Heart left ventricle (tissue), 16 donors: Measurements from ENCODE around the gene RANBP10. TPM values are rescaled to one million over a fixed set of nuclear protein-coding genes. Genes with fewer than 3 reads are reported as not detected.

Experiments
- ATAC-seq, 4 donors: fragments of 200-7000 bp; cut with Tn5 transposase; one replicate each; pipeline ENCODE4 v1.9.1; 2020 to 2022; ENCODE audit warnings: moderate library complexity in 4 of 4, mild to moderate bottlenecking in 3 of 4, moderate number of reproducible peaks in 1 of 4
- DNase-seq, 5 donors: peaks; one replicate each; pipeline ENCODE4 v3.0.0-alpha.2; 2020
- H3K27ac ChIP-seq, 12 donors: fragments of 200-600 bp; sonication (generic) in 4 of 12; one replicate each; pipeline versions ENCODE4 v1.5.0 to v1.8.0; 2016 to 2022; ENCODE audit warnings: mild to moderate bottlenecking in 2 of 12
- H3K27me3 ChIP-seq, 9 donors: fragments of 200-600 bp; sonication (generic) in 2 of 9; one replicate each; pipeline versions ENCODE4 v1.5.1 to v1.8.0; 2016 to 2022; ENCODE audit warnings: mild to moderate bottlenecking in 3 of 9
- H3K36me3 ChIP-seq, 9 donors: fragments of 200-600 bp; sonication (generic) in 2 of 9; one replicate each; pipeline versions ENCODE4 v1.5.0 to v1.8.0; 2018 to 2022; ENCODE audit warnings: mild to moderate bottlenecking in 2 of 9
- H3K4me1 ChIP-seq, 12 donors: fragments of 200-600 bp; sonication (generic) in 4 of 12; one replicate each; pipeline versions ENCODE4 v1.5.0 to v1.8.0; 2016 to 2022; ENCODE audit warnings: mild to moderate bottlenecking in 3 of 12
- H3K4me3 ChIP-seq, 12 donors: fragments of 200-600 bp; sonication (generic) in 4 of 12; one replicate each; pipeline versions ENCODE4 v1.5.0 to v1.8.0; 2017 to 2022; ENCODE audit warnings: mild to moderate bottlenecking in 9 of 12, moderate library complexity in 4 of 12
- H3K9me3 ChIP-seq, 12 donors: fragments of 200-600 bp; sonication (generic) in 4 of 12; one replicate each; pipeline versions ENCODE4 v1.5.0 to v1.8.0; 2016 to 2022; ENCODE audit warnings: mild to moderate bottlenecking in 1 of 12
- POLR2A ChIP-seq, 2 donors: fragments of 450-650 bp; IDR thresholded peaks; one replicate each; pipeline ENCODE4 v1.6.1; 2017; ENCODE audit warnings: antibody characterized with exemption in 2 of 2, mild to moderate bottlenecking in 2 of 2, moderate library complexity in 2 of 2
- WGBS, 4 donors: extraction: QIAGEN DNeasy Blood & Tissue Kit in 2 of 4; methylation state at CpG; one replicate each; pipeline versions ENCODE4 v1.1.5 to v1.1.7; 2013 to 2018; 5-methylcytosine and 5-hydroxymethylcytosine counted together
- intact Hi-C, 10 donors: fragments of 100-400 bp; cut with DNase I; formaldehyde crosslinking; loops; one replicate each; pipeline versions ENCODE4 v1.11.1 to v1.14.2; 2022
- polyA plus RNA-seq, 2 donors: library from polyadenylated mRNA; stranded (reverse); fragments of 200-250 nt; gene quantifications; one replicate each; pipeline ENCODE4 v1.2.3, GENCODE V29; 2013
- total RNA-seq, 9 donors: library from RNA; depleted of rRNA in 2 of 9; stranded (reverse); fragments of >200 nt in 2 of 9; fragmentation: NEBNext Ultra II Directional in 3 of 9; extraction: Animal tissue kit (Norgen Biotek cat#: 25700) in 3 of 9; gene quantifications; one replicate each; pipeline versions ENCODE4 v1.1.0 to v1.2.4, GENCODE V29; 2016 to 2023
- TF ChIP-seq, protein P1 (sequence below), 12 donors: fragments of 200-600 bp; sonication (generic) in 4 of 12; IDR thresholded peaks; one replicate each; pipeline versions ENCODE4 v1.5.0 to v1.8.0; 2018 to 2022; ENCODE audit warnings: antibody characterized with exemption in 12 of 12, mild to moderate bottlenecking in 5 of 12
- donor health status: ischemic (EF 13 %, LVEDD 7.1; RV severe dilation, severe dysfunction).
- donor health status: healthy with polysubstance abuse.
- donor health status: DM: no; HTN: yes; CAD: no.
- donor health status: DM: no; HTN: no; CAD: no.
- donor health status: ischemic (EF 25% LVEDD 6.9; RV normal size, moderate dysfunction).
- donor health status: ischemic (EF 25% LVEDD 5.7; RV mildly dilated, moderate dysfunction).
- donor health status: healthy.
- donor health status: DM: yes; HTN: yes; CAD: no.
- donor health status: ischemic (EF 35%, LVEDD 5.7; RV mildly dilated, moderate dysfunction).
- donor health status: nonischemic (EF 11% LVEDD 7.7; RV severe dilation, severe dysfunction).
- donor health status: DM: yes; HTN: yes; CAD: no.
- donor health status: PGD.
- donor health status: ischemic (EF 29% LVEDD 5.4; RV normal size, mild dysfunction).
- donor health status: nonischemic (EF 23%, LVEDD 6.1; RV moderate dilation, normal function).

The RANBP10 gene
- total and polyA plus RNA-seq, 11 donors, result 5.6 to 19.7 (median 11.8) TPM

DNA sequence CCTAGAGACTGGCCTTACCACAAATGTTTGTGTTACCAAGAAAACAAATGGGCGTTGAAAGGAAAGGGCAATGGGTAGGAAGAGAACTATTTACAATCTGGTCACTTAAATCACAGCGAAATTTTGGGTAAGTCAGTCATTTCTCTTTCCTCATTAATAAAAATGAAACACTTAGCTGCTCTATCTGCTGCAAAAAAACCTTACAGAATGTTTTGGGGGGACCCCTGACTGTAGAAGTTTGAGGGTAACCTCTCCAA, 39.6 kb upstream of the RANBP10 start:
- ATAC-seq, result no peak
- no peak for TF ChIP-seq POLR2A (IDR thresholded peaks at IDR 0.05)
- 12 to 25% (median 19%) methylated on average over 2 of the region's 2 CpGs for WGBS, 4 donors
- H3K27ac ChIP-seq, result peak overlapping the region; percentile 88 to 100 (median 96)
- DNase-seq, result no peak
- H3K36me3 ChIP-seq, result peaks cover 0 to 12% (median 0%) of the 10 kb centered on the region in 9 donors
- peaks cover 24 to 69% (median 51%) of the 10 kb centered on the region in 12 donors for H3K4me1 ChIP-seq
- no peaks in the 10 kb centered on the region for H3K9me3 ChIP-seq
- H3K27me3 ChIP-seq, result no peaks in the 10 kb centered on the region
- H3K4me3 ChIP-seq, result peak overlapping the region; percentile 76 to 100 (median 94)
- intact Hi-C loops, result loop anchor here in 1 of 10 donors (2.0 to 5.0 kb wide), 2 partner anchors 17 to 39 kb away; partner anchors contain the start of genes RANBP10 and TSNAXIP1

DNA sequence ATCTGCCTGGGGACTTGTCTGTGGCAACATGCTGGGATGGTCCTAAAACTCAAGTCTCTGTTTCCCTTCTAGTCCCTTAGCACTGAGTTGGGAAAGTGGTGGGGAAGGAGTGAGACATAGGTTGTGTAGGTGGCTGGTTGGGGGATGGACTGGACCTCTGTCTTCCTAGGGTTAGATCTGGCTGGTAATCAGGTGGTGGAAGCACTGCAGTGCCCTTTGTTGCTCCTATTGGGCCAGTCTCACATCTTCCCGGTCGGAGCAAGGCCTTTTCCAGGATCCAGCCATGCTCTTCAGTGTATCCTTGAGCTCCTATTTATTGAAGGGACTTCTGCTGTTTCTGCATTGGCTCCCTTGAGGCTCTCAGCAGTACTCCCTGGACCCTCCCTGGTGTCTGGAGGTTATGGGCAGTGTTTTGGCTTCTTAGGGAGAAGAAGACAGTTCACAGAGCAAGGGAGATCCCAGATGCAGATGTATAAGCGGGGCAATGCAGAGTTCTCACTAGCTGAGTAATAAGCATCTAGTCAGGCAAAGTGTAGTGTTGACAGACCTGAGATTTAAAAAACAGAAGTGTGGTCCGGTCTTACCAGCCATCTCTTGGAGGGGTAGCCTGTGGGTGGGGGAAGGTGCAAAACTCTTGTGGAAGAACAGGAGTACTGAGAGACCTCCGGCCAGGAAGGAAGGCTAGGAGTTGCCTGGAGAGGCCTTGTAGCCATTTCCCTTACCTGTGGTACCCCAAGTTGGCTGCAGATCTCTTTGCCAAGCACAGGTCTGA, 39.1 kb upstream of the RANBP10 start:
- no peaks in the 10 kb centered on the region for H3K9me3 ChIP-seq
- no peak for TF ChIP-seq POLR2A (IDR thresholded peaks at IDR 0.05)
- TF ChIP-seq, protein P1, sequence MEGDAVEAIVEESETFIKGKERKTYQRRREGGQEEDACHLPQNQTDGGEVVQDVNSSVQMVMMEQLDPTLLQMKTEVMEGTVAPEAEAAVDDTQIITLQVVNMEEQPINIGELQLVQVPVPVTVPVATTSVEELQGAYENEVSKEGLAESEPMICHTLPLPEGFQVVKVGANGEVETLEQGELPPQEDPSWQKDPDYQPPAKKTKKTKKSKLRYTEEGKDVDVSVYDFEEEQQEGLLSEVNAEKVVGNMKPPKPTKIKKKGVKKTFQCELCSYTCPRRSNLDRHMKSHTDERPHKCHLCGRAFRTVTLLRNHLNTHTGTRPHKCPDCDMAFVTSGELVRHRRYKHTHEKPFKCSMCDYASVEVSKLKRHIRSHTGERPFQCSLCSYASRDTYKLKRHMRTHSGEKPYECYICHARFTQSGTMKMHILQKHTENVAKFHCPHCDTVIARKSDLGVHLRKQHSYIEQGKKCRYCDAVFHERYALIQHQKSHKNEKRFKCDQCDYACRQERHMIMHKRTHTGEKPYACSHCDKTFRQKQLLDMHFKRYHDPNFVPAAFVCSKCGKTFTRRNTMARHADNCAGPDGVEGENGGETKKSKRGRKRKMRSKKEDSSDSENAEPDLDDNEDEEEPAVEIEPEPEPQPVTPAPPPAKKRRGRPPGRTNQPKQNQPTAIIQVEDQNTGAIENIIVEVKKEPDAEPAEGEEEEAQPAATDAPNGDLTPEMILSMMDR (IDR thresholded peaks at IDR 0.05), result no peak
- H3K36me3 ChIP-seq, result peaks cover 0 to 11% (median 0%) of the 10 kb centered on the region in 9 donors
- H3K27ac ChIP-seq, result peak overlapping the region; percentile 88 to 100 (median 96)
- H3K27me3 ChIP-seq, result no peaks in the 10 kb centered on the region
- WGBS, 4 donors, result 59 to 70% (median 65%) methylated on average over 5 of the region's 5 CpGs
- intact Hi-C loops, result loop anchor here in 1 of 10 donors (2.0 to 5.0 kb wide), 2 partner anchors 17 to 38 kb away; partner anchors contain the start of genes RANBP10 and TSNAXIP1
- no peak for ATAC-seq
- H3K4me1 ChIP-seq, result peaks cover 24 to 69% (median 51%) of the 10 kb centered on the region in 12 donors
- no peak for DNase-seq
- peak overlapping the region in 11 of 12 donors; percentile 76 to 100 (median 98) for H3K4me3 ChIP-seq

DNA sequence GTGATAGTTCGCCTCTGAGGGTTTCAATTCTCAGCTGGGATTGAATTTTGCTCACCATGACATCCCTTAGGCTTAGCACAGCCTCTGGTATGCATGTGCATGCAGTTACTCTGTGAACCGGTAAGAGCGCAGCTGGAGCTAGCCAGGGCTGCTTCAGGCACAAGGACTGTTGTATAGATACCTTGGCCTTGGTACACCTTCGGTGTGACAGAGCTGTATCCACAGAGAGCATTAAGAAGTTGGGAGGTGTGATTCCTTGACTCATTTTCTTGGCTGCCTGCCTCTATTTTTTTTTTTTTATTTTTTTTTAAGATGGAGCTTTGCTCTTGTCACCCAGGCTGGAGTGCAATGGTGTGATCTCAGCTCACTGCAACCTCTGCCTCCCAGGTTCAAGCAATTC, 38.1 kb upstream of the RANBP10 start:
- Histone ChIP-seq H3K9me3 (no peaks in the 10 kb centered on the region), H3K4me1 (peaks cover 24 to 69% (median 51%) of the 10 kb centered on the region in 12 donors), H3K36me3 (peaks cover 0 to 5% (median 0%) of the 10 kb centered on the region in 9 donors), H3K4me3 (peak overlapping the region in 5 of 12 donors; percentile 0 to 94 (median 68)), H3K27ac (peak overlapping the region in 8 of 12 donors; percentile 15 to 100 (median 98)), H3K27me3 (no peaks in the 10 kb centered on the region)
- TF ChIP-seq, protein P1 (IDR thresholded peaks at IDR 0.05), result no peak
- TF ChIP-seq POLR2A (IDR thresholded peaks at IDR 0.05), result no peak
- ATAC-seq (no peak), DNase-seq (no peak)
- 54 to 81% (median 61%) methylated on average over 4 of the region's 4 CpGs for WGBS, 4 donors
- intact Hi-C loops, result no loop called here

DNA sequence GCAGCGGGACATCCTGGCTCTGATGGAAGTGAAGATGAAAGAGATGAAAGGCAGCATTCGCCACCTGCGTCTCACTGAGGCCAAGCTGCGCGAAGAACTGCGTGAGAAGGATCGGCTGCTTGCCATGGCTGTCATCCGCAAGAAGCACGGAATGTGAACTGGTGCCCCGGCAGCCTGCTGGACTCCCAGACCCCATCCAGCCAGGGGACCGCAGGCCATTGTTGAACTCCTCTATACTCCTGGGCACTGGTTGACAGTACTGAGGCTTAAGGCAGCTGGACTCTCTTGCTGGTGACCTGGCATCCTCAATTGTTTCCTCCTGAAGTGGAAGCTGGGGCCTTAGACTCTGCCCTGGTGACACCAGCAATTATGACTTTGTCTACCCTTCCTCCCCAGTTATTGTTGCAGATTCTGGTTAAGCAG, 37.0 kb upstream of the RANBP10 start:
- WGBS, 4 donors, result 4 to 9% (median 6%) methylated on average over 10 to 11 of the region's 11 CpGs
- intact Hi-C loops, result no loop called here
- Histone ChIP-seq H3K36me3 (peaks cover 0 to 4% (median 0%) of the 10 kb centered on the region in 9 donors), H3K4me3 (peak overlapping the region; percentile 66 to 99 (median 76)), H3K4me1 (peaks cover 21 to 58% (median 41%) of the 10 kb centered on the region in 12 donors), H3K27ac (peak overlapping the region; percentile 95 to 100 (median 98)), H3K27me3 (no peaks in the 10 kb centered on the region), H3K9me3 (no peaks in the 10 kb centered on the region)
- DNase-seq (no peak), ATAC-seq (no peak)
- TF ChIP-seq, protein P1 (IDR thresholded peaks at IDR 0.05), result peak in 1 of 12 donors; percentile 3
- no peak for TF ChIP-seq POLR2A (IDR thresholded peaks at IDR 0.05)
